Neural cell (in vitro differentiated cells): ENCODE measurements around the gene B4GALT1. TPM values are rescaled to one million over a fixed set of nuclear protein-coding genes. Genes with fewer than 3 reads are reported as not detected.

Experiments used
- H2AFZ ChIP-seq: fragments of 200-600, 300-800 bp; sonication (generic), shearing (Covaris generic); 2 replicates; pipeline ENCODE4 v1.6.0; 2014; ENCODE audit warnings: low read depth, mild to moderate bottlenecking, antibody characterized with exemption, low read length, moderate library complexity
- H3F3A ChIP-seq: fragments of 200-600 bp; shearing (Covaris generic); 2 replicates; pipeline ENCODE4 v1.6.1; 2016; ENCODE audit warnings: mild to moderate bottlenecking, moderate library complexity, mixed read lengths, antibody characterized with exemption, low read length; ENCODE audit not compliant: insufficient read depth, poor library complexity, severe bottlenecking
- H3K27ac ChIP-seq: fragments of 200-600, 300-800 bp; sonication (generic), shearing (Covaris generic); 2 replicates; pipeline ENCODE4 v1.5.1; 2014; ENCODE audit warnings: mild to moderate bottlenecking, low read length, moderate library complexity
- H3K27me3 ChIP-seq: fragments of 300-800, 200-600 bp; sonication (generic), shearing (Covaris generic); 2 replicates; pipeline ENCODE4 v1.6.0; 2014; ENCODE audit warnings: mild to moderate bottlenecking, low read depth, low read length, moderate library complexity; ENCODE audit not compliant: insufficient read depth
- H3K36me3 ChIP-seq: fragments of 300-800, 200-600 bp; sonication (generic), shearing (Covaris generic); 2 replicates; pipeline ENCODE4 v1.5.1; 2014; ENCODE audit warnings: mild to moderate bottlenecking, antibody characterized with exemption, low read length, moderate library complexity; ENCODE audit not compliant: insufficient read depth
- H3K4me2 ChIP-seq: fragments of 300-800, 200-600 bp; sonication (generic), shearing (Covaris generic); 2 replicates; pipeline ENCODE4 v1.6.0; 2014; ENCODE audit warnings: mild to moderate bottlenecking, low read length
- H3K4me3 ChIP-seq: fragments of 300-800, 200-600 bp; sonication (generic), shearing (Covaris generic); 2 replicates; pipeline ENCODE4 v1.5.1; 2014; ENCODE audit warnings: mild to moderate bottlenecking, low read length, moderate library complexity
- H3K79me2 ChIP-seq: fragments of 200-600 bp; shearing (Covaris generic); replicated peaks from 2 replicates; pipeline ENCODE4 v1.6.0; 2014; ENCODE audit warnings: mild to moderate bottlenecking, low read length, moderate library complexity; ENCODE audit not compliant: insufficient read depth
- H3K9ac ChIP-seq: fragments of 300-800, 200-600 bp; sonication (generic), shearing (Covaris generic); 2 replicates; pipeline ENCODE4 v1.6.1; 2016; ENCODE audit warnings: mild to moderate bottlenecking, low read length, mixed read lengths
- H3K9me2 ChIP-seq: fragments of 200-600 bp; shearing (Covaris generic); 2 replicates; pipeline ENCODE4 v1.6.1; 2016; ENCODE audit warnings: mild to moderate bottlenecking, low read length, mixed read lengths; ENCODE audit not compliant: insufficient read depth
- H3K9me3 ChIP-seq: fragments of 200-600, 300-800 bp; sonication (generic), shearing (Covaris generic); 2 replicates; pipeline ENCODE4 v1.6.1; 2016; ENCODE audit warnings: mild to moderate bottlenecking, mixed run types, low read length, moderate library complexity, mixed read lengths
- H4K20me1 ChIP-seq: fragments of 200-600 bp; shearing (Covaris generic); 2 replicates; pipeline ENCODE4 v1.6.1; 2016; ENCODE audit warnings: mild to moderate bottlenecking, mixed run types; ENCODE audit not compliant: insufficient read depth
- EP300 ChIP-seq: fragments of 450-650 bp; conservative IDR thresholded peaks from 2 replicates; pipeline ENCODE4 v1.6.1; 2014; ENCODE audit warnings: antibody characterized with exemption, mild to moderate bottlenecking, moderate library complexity; ENCODE audit not compliant: poor library complexity, severe bottlenecking
- EZH2 ChIP-seq: fragments of 200-600, 300-800 bp; shearing (Covaris generic), sonication (generic); IDR thresholded peaks from 2 replicates; pipeline ENCODE4 v1.6.1; 2014; ENCODE audit warnings: antibody characterized with exemption, low read length, borderline replicate concordance, mild to moderate bottlenecking; ENCODE audit not compliant: insufficient read depth, poor library complexity, severe bottlenecking
- MXI1 ChIP-seq: fragments of 450-650 bp; conservative IDR thresholded peaks from 2 replicates; pipeline ENCODE4 v1.6.1; 2014; ENCODE audit warnings: antibody characterized with exemption, mild to moderate bottlenecking; ENCODE audit not compliant: poor library complexity, severe bottlenecking
- POLR2AphosphoS5 ChIP-seq: IDR thresholded peaks from 2 replicates; pipeline ENCODE4 v1.6.1; 2012
- RAD21 ChIP-seq: fragments of 450-650 bp; conservative IDR thresholded peaks from 2 replicates; pipeline ENCODE4 v1.6.1; 2014; ENCODE audit warnings: antibody characterized with exemption, mild to moderate bottlenecking, moderate library complexity
- SMC3 ChIP-seq: fragments of 450-650 bp; conservative IDR thresholded peaks from 2 replicates; pipeline ENCODE4 v1.6.1; 2014; ENCODE audit warnings: antibody characterized with exemption, mild to moderate bottlenecking, moderate library complexity; ENCODE audit not compliant: poor library complexity
- TAF1 ChIP-seq: IDR thresholded peaks from 2 replicates; pipeline ENCODE4 v1.6.1; 2012; ENCODE audit warnings: low read depth
- polyA plus RNA-seq: library from polyadenylated mRNA; depleted of rRNA; stranded (reverse); fragments of >200 nt; gene quantifications from 2 replicates; pipeline ENCODE4 v1.2.3, GENCODE V29; 2014
- TF ChIP-seq, protein P1 (sequence below): IDR thresholded peaks from 2 replicates; pipeline ENCODE4 v1.6.1; 2012; ENCODE audit warnings: borderline replicate concordance
- TF ChIP-seq, protein P2 (sequence below): fragments of 450-650 bp; IDR thresholded peaks from 2 replicates; pipeline ENCODE4 v1.5.1; 2014; ENCODE audit warnings: antibody characterized with exemption, mild to moderate bottlenecking, moderate library complexity; ENCODE audit not compliant: poor library complexity, severe bottlenecking

B4GALT1 gene
- polyA plus RNA-seq, 1 donor from 2014 or later: 0.41 TPM

- Histone ChIP-seq H2AFZ (no peak overlapping the region), H3K79me2 (no peaks in the 10 kb centered on the region), H3K27ac (no peak overlapping the region), H3K9me3 (no peaks in the 10 kb centered on the region), H3K4me2 (no peak overlapping the region), H4K20me1 (no peaks in the 10 kb centered on the region), H3K4me3 (no peak overlapping the region), H3K9ac (no peak overlapping the region), H3F3A (no peaks in the 10 kb centered on the region), H3K9me2 (no peaks in the 10 kb centered on the region), H3K27me3 (no peaks in the 10 kb centered on the region), H3K36me3 (no peaks in the 10 kb centered on the region)
- TF ChIP-seq, protein P1, sequence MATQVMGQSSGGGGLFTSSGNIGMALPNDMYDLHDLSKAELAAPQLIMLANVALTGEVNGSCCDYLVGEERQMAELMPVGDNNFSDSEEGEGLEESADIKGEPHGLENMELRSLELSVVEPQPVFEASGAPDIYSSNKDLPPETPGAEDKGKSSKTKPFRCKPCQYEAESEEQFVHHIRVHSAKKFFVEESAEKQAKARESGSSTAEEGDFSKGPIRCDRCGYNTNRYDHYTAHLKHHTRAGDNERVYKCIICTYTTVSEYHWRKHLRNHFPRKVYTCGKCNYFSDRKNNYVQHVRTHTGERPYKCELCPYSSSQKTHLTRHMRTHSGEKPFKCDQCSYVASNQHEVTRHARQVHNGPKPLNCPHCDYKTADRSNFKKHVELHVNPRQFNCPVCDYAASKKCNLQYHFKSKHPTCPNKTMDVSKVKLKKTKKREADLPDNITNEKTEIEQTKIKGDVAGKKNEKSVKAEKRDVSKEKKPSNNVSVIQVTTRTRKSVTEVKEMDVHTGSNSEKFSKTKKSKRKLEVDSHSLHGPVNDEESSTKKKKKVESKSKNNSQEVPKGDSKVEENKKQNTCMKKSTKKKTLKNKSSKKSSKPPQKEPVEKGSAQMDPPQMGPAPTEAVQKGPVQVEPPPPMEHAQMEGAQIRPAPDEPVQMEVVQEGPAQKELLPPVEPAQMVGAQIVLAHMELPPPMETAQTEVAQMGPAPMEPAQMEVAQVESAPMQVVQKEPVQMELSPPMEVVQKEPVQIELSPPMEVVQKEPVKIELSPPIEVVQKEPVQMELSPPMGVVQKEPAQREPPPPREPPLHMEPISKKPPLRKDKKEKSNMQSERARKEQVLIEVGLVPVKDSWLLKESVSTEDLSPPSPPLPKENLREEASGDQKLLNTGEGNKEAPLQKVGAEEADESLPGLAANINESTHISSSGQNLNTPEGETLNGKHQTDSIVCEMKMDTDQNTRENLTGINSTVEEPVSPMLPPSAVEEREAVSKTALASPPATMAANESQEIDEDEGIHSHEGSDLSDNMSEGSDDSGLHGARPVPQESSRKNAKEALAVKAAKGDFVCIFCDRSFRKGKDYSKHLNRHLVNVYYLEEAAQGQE: no peak
- TF ChIP-seq EZH2 (no peak), SMC3 (no peak), EP300 (no peak), MXI1 (no peak), POLR2AphosphoS5 (no peak), TAF1 (no peak), RAD21 (no peak)
- TF ChIP-seq, protein P2, sequence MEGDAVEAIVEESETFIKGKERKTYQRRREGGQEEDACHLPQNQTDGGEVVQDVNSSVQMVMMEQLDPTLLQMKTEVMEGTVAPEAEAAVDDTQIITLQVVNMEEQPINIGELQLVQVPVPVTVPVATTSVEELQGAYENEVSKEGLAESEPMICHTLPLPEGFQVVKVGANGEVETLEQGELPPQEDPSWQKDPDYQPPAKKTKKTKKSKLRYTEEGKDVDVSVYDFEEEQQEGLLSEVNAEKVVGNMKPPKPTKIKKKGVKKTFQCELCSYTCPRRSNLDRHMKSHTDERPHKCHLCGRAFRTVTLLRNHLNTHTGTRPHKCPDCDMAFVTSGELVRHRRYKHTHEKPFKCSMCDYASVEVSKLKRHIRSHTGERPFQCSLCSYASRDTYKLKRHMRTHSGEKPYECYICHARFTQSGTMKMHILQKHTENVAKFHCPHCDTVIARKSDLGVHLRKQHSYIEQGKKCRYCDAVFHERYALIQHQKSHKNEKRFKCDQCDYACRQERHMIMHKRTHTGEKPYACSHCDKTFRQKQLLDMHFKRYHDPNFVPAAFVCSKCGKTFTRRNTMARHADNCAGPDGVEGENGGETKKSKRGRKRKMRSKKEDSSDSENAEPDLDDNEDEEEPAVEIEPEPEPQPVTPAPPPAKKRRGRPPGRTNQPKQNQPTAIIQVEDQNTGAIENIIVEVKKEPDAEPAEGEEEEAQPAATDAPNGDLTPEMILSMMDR: no peak
Measured at GRCh38 chr9:33163433-33164137, 3.6 kb downstream of the B4GALT1 start.

DNA sequence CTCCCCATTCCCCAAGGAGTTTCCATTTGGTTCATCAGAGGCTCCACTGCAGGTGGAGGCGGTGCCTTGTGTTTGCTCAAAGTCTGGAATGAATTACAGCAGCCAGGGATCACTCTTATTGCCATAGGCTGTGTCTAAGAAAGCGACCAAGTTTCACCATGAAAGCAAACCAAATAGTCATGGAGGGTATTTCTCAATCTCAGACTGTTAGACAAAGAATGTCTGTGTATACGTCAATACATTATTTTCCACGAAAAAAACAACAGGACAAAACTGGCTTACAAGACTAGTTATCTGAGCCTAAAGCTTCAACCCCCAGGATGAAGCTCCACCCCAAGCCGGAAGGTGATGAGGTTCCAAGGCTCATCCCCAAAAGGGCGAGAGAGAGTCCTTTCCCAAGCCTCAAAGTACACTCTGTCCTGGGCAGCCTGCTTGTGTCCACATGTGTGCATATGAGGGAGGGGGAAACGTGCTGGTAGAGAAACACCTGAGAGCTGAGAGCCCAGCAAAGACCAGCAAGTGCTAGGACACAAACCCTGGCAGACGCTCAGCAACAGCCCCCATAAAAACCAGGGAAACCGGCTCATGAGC lies 4.3 kb downstream of the B4GALT1 start:
- Histone ChIP-seq H2AFZ (no peak overlapping the region), H4K20me1 (no peaks in the 10 kb centered on the region), H3F3A (no peaks in the 10 kb centered on the region), H3K9me3 (no peaks in the 10 kb centered on the region), H3K4me3 (no peak overlapping the region), H3K9me2 (no peaks in the 10 kb centered on the region), H3K36me3 (no peaks in the 10 kb centered on the region), H3K4me2 (no peak overlapping the region), H3K27ac (no peak overlapping the region), H3K27me3 (no peaks in the 10 kb centered on the region), H3K79me2 (no peaks in the 10 kb centered on the region), H3K9ac (no peak overlapping the region)
- TF ChIP-seq SMC3 (no peak), EZH2 (no peak), TAF1 (no peak), EP300 (no peak), MXI1 (no peak), POLR2AphosphoS5 (no peak), RAD21 (no peak)
- TF ChIP-seq, protein P2: no peak
- TF ChIP-seq, protein P1: no peak
